Right kidney (tissue), 1 donor: Measurements from ENCODE around the gene ST6GAL1.
"Not testable (repeated sequence)": the region's sequence is repeated elsewhere in the genome, so short reads cannot be mapped to it uniquely, and the experiment has no call there.

Source experiments
- DNase-seq: peaks from one replicate; pipeline ENCODE4 v3.0.0-alpha.2; 2016

ST6GAL1 gene

GRCh38 chr3:187046033-187046432 lies 115.7 kb downstream of the ST6GAL1 start:
- no peak for DNase-seq

- DNase-seq, result no peak
Measured at GRCh38 chr3:187049462-187050101, 119.3 kb downstream of the ST6GAL1 start.

GRCh38 chr3:187051066-187051465 lies 120.7 kb downstream of the ST6GAL1 start:
- DNase-seq, result no peak

- DNase-seq, result no peak
Measured at GRCh38 chr3:187051724-187052366, 121.5 kb downstream of the ST6GAL1 start.

GRCh38 chr3:187052427-187052826 lies 122.1 kb downstream of the ST6GAL1 start:
- not testable (repeated sequence) for DNase-seq

GRCh38 chr3:187054433-187054832 lies 124.1 kb downstream of the ST6GAL1 start:
- DNase-seq, result not testable (repeated sequence)

- DNase-seq, result not testable (repeated sequence)
Measured at GRCh38 chr3:187057803-187058202, 127.5 kb downstream of the ST6GAL1 start.

- DNase-seq, result no peak
Measured at GRCh38 chr3:187061748-187062147, 131.4 kb downstream of the ST6GAL1 start.

GRCh38 chr3:187062526-187063177 lies 132.3 kb downstream of the ST6GAL1 start:
- no peak for DNase-seq

- no peak for DNase-seq
Measured at GRCh38 chr3:187063286-187064121, 133.2 kb downstream of the ST6GAL1 start.

- DNase-seq, result no peak
Measured at GRCh38 chr3:187064210-187065115, 134.1 kb downstream of the ST6GAL1 start.

GRCh38 chr3:187066228-187066995 lies 136.1 kb downstream of the ST6GAL1 start:
- DNase-seq, result no peak

- DNase-seq, result no peak
Measured at GRCh38 chr3:187068787-187069186, 138.5 kb downstream of the ST6GAL1 start.

GRCh38 chr3:187069857-187070516 lies 139.7 kb downstream of the ST6GAL1 start:
- DNase-seq, result no peak

- DNase-seq, result no peak
Measured at GRCh38 chr3:187072102-187072501, 141.8 kb downstream of the ST6GAL1 start.

- DNase-seq, result no peak
Measured at GRCh38 chr3:187072511-187072910, 142.2 kb downstream of the ST6GAL1 start.

GRCh38 chr3:187073581-187074098 lies 143.3 kb downstream of the ST6GAL1 start:
- no peak for DNase-seq

- no peak for DNase-seq
Measured at GRCh38 chr3:187074846-187075245, 144.5 kb downstream of the ST6GAL1 start.

- DNase-seq, result no peak
Measured at GRCh38 chr3:187076297-187076696, 146.0 kb downstream of the ST6GAL1 start.

GRCh38 chr3:187077085-187077484 lies 146.8 kb downstream of the ST6GAL1 start:
- DNase-seq, result no peak
